H1 (cell line): Measurements from ENCODE around the gene EPB41L2.

ENCODE experiments used
- ATF2 ChIP-seq: IDR thresholded peaks from 2 replicates; pipeline ENCODE4 v1.6.1; 2012; ENCODE audit warnings: low read length, inconsistent platforms
- CHD7 ChIP-seq: fragments of 300-600 bp; sonication (generic); IDR thresholded peaks from 2 replicates; pipeline ENCODE4 v1.7.1; 2012; ENCODE audit warnings: low read length, moderate library complexity, mild to moderate bottlenecking, inconsistent platforms; ENCODE audit not compliant: insufficient replicate concordance
- CTCF ChIP-seq, 3 experiments: IDR thresholded peaks; 1 replicate in 2 of 3; 2 replicates in 1 of 3; pipeline versions ENCODE4 v1.5.1 to v1.6.1; 2011; ENCODE audit warnings: low read length in 3 of 3, mild to moderate bottlenecking in 3 of 3, inconsistent platforms in 2 of 3, low read depth in 1 of 3, moderate library complexity in 1 of 3; ENCODE audit not compliant: insufficient read depth in 1 of 3; ENCODE audit errors: control extremely low read depth in 1 of 3
- EZH2 ChIP-seq: fragments of 200-600 bp; sonication (generic); IDR thresholded peaks from 2 replicates; pipeline ENCODE4 v1.7.1; 2012; ENCODE audit warnings: low read depth, mild to moderate bottlenecking, moderate library complexity, low read length, inconsistent platforms; ENCODE audit not compliant: severe bottlenecking
- FOSL1 ChIP-seq: IDR thresholded peaks from 2 replicates; pipeline ENCODE4 v1.6.1; 2011; ENCODE audit warnings: mild to moderate bottlenecking, low read depth, low read length, moderate library complexity; ENCODE audit not compliant: insufficient read depth
- GABPA ChIP-seq: IDR thresholded peaks from 2 replicates; pipeline ENCODE4 v1.6.1; 2011; ENCODE audit warnings: mild to moderate bottlenecking, low read length, moderate library complexity, borderline replicate concordance; ENCODE audit not compliant: insufficient read depth
- HDAC6 ChIP-seq: IDR thresholded peaks from one replicate; pipeline ENCODE4 v1.7.1; 2012; ENCODE audit warnings: low read depth, mild to moderate bottlenecking, inconsistent platforms, low read length, moderate library complexity
- MAFK ChIP-seq: IDR thresholded peaks from 2 replicates; pipeline ENCODE4 v1.6.1; 2012; ENCODE audit warnings: low read depth, mild to moderate bottlenecking, improper control_type of control experiment, low read length
- PHF8 ChIP-seq: fragments of 200-600 bp; sonication (generic); conservative IDR thresholded peaks from 2 replicates; pipeline ENCODE4 v1.7.1; 2012; ENCODE audit warnings: low read depth, mild to moderate bottlenecking, inconsistent platforms, low read length, moderate library complexity
- RXRA ChIP-seq: IDR thresholded peaks from 2 replicates; pipeline ENCODE4 v1.6.1; 2011; ENCODE audit warnings: low read depth, mild to moderate bottlenecking, low read length, moderate library complexity; ENCODE audit not compliant: insufficient read depth
- SIN3A ChIP-seq, 2 experiments: IDR thresholded peaks in 1 of 2; conservative IDR thresholded peaks in 1 of 2; 2 replicates each; pipeline ENCODE4 v1.6.1; 2011 to 2012; ENCODE audit warnings: low read length in 2 of 2, improper control_type of control experiment in 1 of 2, low read depth in 1 of 2, mild to moderate bottlenecking in 1 of 2
- YY1 ChIP-seq: IDR thresholded peaks from 2 replicates; pipeline ENCODE4 v1.6.1; 2011; ENCODE audit warnings: low read depth, mild to moderate bottlenecking, low read length
- ZNF274 ChIP-seq: IDR thresholded peaks from 2 replicates; pipeline ENCODE4 v1.7.0; 2012; ENCODE audit warnings: low read length, borderline replicate concordance; ENCODE audit errors: extremely low read depth

GRCh38 chr6:131037194-131037897, 25.7 kb downstream of the EPB41L2 start:
- TF ChIP-seq MAFK = no peak
- no peak for TF ChIP-seq YY1
- TF ChIP-seq CHD7 = no peak
- no peak for TF ChIP-seq PHF8
- no peak for TF ChIP-seq RXRA
- TF ChIP-seq GABPA = no peak
- TF ChIP-seq SIN3A (conservative IDR thresholded peaks at IDR 0.05 in 1 of 2, IDR thresholded peaks at IDR 0.05 in 1 of 2; ENCODE audit: low read depth in 1 of 2, low read length in 2 of 2) = no peak
- no peak for TF ChIP-seq CTCF (IDR thresholded peaks at IDR 0.05; ENCODE audit: control extremely low read depth in 1 of 3, insufficient read depth in 1 of 3, low read depth in 1 of 3, low read length in 3 of 3)
- TF ChIP-seq ZNF274 = no peak
- TF ChIP-seq HDAC6 = no peak
- no peak for TF ChIP-seq EZH2
- TF ChIP-seq FOSL1 = no peak
- TF ChIP-seq ATF2 = no peak
